OCI-LY1 (cell line): ENCODE results near the gene CSAD.

Experiments
- CTCF ChIP-seq: fragments of 200-600 bp; sonication (generic), shearing (Covaris generic); IDR thresholded peaks from 2 replicates; pipeline ENCODE4 v1.5.1; 2017; ENCODE audit warnings: mild to moderate bottlenecking, antibody characterized with exemption, low read length, moderate library complexity, mixed read lengths
- EZH2 ChIP-seq: fragments of 200-600 bp; sonication (generic), shearing (Covaris generic); IDR thresholded peaks from 2 replicates; pipeline ENCODE4 v1.8.0; 2017; ENCODE audit warnings: borderline replicate concordance, mixed run types, mild to moderate bottlenecking, antibody characterized with exemption, low read length, moderate library complexity, mixed read lengths

GRCh38 chr12:53191096-53191884 lies 10.6 kb upstream of the CSAD start:
- TF ChIP-seq CTCF (no peak), EZH2 (no peak)
